ENCODE data around the gene PLB1.

Gene PLB1

DNA sequence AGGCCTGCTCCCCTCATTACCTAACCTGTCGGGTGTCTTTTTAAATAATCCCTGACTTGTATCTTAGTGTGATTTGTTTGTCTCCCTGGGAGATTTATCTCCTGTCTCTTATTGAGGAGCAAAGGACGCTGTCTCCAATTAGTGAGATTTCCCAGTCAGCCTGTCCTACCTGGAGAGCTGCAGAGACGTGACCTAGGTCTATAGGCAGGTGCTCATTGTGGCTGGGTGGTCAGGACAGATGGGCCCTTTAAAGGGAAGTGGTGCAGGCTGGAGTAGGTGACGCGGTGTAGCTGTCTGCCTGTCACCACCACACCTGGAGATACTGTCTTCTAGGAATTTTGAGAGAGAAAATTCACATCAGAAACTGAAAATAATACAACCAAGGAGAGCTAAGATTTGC, 28.0 kb downstream of the PLB1 start:
- DNase-seq (ENCODE audit: low read depth) = no peak

DNA sequence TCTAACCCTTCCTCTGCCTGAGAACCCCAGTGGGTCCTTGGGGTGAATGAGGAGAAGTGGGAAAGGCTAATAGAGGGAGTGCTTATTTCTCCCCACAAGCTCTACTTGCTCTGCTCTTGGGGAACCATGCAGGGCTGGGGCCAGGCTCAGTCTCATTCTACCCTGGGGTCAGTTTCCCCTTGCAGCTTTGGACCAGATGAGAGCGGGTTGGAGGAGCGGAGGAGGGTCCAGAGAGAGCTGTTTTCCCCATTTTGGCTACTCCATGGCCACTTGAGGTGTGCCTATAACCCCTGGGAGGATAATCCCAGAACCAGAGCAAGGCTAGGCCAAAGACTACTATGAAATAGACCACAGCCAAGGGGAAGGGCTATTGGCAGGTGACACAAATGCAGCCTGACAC, 29.6 kb downstream of the PLB1 start:
- no peak overlapping the region for H3K4me3 ChIP-seq (ENCODE audit: low read length)
- TF ChIP-seq, protein P1, sequence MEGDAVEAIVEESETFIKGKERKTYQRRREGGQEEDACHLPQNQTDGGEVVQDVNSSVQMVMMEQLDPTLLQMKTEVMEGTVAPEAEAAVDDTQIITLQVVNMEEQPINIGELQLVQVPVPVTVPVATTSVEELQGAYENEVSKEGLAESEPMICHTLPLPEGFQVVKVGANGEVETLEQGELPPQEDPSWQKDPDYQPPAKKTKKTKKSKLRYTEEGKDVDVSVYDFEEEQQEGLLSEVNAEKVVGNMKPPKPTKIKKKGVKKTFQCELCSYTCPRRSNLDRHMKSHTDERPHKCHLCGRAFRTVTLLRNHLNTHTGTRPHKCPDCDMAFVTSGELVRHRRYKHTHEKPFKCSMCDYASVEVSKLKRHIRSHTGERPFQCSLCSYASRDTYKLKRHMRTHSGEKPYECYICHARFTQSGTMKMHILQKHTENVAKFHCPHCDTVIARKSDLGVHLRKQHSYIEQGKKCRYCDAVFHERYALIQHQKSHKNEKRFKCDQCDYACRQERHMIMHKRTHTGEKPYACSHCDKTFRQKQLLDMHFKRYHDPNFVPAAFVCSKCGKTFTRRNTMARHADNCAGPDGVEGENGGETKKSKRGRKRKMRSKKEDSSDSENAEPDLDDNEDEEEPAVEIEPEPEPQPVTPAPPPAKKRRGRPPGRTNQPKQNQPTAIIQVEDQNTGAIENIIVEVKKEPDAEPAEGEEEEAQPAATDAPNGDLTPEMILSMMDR (conservative IDR thresholded peaks at IDR 0.05; ENCODE audit: low read length) = no peak
- no peak for DNase-seq (ENCODE audit: low read depth)

More for the DNA sequence above, 28.0 kb downstream of the PLB1 start:
- H3K4me3 ChIP-seq (ENCODE audit: low read length) = no peak overlapping the region
- TF ChIP-seq, protein P1 (conservative IDR thresholded peaks at IDR 0.05; ENCODE audit: low read length) = no peak

DNA sequence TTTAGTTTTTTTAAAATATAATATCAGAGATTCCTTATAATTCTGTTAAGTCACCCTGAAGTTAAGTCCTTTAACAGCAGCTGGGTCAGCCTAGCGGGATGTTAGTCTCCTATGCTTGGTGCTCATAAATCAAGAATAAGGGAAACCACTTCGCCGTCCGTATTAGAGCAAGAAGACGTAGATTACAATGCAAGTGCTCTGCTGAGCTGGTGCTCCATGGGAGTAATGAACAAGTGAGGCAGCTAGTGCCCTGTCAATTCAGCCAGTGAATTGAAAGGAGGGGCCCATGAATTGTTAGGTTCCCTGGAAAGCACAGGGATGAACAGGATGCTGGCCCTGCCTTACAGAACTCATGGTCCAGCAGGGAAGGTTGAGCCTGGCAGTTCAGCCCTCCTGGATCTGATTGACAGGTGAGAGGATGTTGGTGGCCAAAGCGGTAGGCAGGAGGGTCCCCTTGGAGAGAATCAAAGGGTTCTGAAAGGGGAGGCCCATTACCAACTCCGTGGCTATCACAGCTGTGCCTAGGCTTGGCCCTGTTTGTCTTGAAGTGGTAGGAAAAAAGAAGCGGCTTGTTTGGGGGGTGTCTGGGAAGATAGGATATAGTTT, 30.8 kb downstream of the PLB1 start:
- DNase-seq (ENCODE audit: low read depth) = no peak
- no peak overlapping the region for H3K4me3 ChIP-seq (ENCODE audit: low read length)
- TF ChIP-seq, protein P1 (conservative IDR thresholded peaks at IDR 0.05; ENCODE audit: low read length) = no peak

DNA sequence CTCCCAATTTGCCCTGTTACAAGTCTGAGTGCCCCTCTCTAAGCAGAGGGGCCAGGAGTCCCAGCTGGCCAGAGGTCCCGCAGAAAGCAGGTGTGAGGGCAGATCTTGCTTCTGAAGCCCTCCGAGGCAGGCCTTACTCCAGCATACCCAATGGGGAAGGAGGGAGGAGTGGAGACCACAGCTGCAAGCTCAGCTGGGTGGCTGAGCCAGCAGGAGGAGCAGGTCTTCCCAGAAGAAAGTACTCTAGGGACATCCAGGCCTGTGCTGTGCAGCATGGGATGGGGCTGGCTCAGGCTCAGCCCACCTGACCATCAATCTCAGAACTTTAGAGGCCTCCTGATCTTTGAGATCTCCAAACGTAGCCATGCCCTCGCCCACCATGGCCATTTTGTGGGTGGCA, 31.3 kb downstream of the PLB1 start:
- no peak for DNase-seq (ENCODE audit: low read depth)
- H3K4me3 ChIP-seq (ENCODE audit: low read length) = no peak overlapping the region
- TF ChIP-seq, protein P1 (conservative IDR thresholded peaks at IDR 0.05; ENCODE audit: low read length) = no peak

DNA sequence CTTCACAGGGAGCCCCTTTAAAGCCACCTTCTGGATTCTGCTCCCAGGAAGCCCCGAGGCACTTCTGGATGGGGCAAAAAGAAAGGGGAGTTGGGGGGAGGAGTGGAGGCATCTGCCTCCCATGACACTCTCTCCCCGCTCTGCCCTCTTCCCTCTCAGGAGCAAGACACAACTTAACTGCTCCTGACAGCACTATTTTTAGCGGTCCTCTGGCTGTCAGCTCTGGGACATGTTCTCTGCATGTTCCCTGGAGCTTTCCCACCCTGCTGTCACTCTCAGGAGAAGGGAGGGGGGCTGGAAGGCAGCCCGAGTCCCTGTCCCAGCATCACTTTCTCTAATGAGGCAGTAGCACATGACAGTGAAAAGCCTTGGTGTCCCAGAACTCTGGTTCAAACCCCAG, 32.3 kb downstream of the PLB1 start:
- no peak for DNase-seq (ENCODE audit: low read depth)
- TF ChIP-seq, protein P1 (conservative IDR thresholded peaks at IDR 0.05; ENCODE audit: low read length) = no peak
- H3K4me3 ChIP-seq (ENCODE audit: low read length) = no peak overlapping the region

DNA sequence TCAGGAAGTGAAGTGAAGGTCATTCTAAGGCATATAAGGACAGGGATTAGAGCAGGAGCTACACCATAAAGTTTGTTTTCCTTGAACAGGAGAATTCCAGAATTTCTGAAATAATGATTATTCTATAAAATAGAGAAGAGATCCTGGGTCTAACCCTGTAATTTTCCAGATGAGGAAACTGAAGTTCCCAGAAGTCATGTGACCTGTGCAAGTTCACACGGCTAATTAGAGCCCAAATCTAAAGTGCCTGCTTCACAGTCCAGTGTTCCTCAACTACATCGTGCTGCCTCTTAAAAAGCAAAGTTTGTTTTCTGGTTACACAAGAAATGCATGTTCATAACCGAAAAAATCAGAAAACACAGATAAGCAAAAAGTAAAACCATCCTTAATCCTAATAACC, 34.9 kb downstream of the PLB1 start:
- no peak for DNase-seq (ENCODE audit: low read depth)
- TF ChIP-seq, protein P1 (conservative IDR thresholded peaks at IDR 0.05; ENCODE audit: low read length) = no peak
- H3K4me3 ChIP-seq (ENCODE audit: low read length) = no peak overlapping the region

DNA sequence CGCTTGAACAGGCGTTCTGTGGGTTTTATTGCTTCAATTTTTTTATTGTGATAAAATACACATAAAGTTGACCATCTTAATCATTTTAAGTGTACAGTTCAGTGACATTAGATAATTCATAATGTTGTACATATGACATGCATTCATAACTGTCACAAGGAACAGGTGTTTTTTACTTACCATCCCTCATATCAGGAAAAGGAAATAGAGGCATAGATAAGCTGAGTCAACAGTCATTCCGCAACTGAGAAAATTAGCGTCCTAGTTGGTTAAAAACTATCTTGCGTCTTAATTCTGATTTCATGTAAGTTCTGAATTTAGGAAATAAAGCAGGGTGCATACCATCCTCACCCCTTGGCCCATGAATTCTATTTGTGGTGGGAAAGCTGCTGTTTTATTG, 36.5 kb downstream of the PLB1 start:
- no peak for DNase-seq (ENCODE audit: low read depth)

More for the DNA sequence above, 36.5 kb downstream of the PLB1 start:
- TF ChIP-seq, protein P1 (conservative IDR thresholded peaks at IDR 0.05; ENCODE audit: low read length) = no peak
- H3K4me3 ChIP-seq (ENCODE audit: low read length) = no peak overlapping the region

Data from AG10803 (cell line).